ENCODE data around the gene HELZ. TPM values are rescaled to one million over a fixed set of nuclear protein-coding genes. Genes with fewer than 3 reads are reported as not detected.

The HELZ gene
- total and polyA plus RNA-seq, 2 donors (not counting 1 experiment from before 2014, with no cell fraction given) = 10.4 to 97.8 TPM

DNA sequence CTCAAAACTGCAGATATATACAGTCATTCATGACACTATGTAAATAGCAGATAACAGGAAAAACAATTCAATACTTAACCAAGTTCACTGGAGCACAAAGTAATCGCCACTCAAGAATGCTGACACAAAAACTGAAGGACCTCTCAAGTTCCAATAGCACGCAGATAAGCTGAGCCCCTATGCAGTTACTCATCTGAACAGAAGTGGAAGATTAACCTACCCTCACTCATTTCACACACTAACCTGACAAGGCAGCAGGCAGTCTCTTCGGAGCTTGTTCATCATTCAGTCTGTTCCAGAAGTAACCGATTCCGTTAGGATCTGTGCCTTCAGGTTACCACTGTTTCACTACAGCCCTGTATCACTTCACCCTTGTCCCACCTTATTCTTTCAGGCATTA, 6.0 kb downstream of the HELZ start:
- intact Hi-C loops (cut with micrococcal nuclease) = no loop called here
- ATAC-seq (ENCODE audit: low read depth) = no peak
- H3K27ac Mint-ChIP-seq = no peak overlapping the region
- no peak for TF ChIP-seq EZH2 (IDR thresholded peaks at IDR 0.05; ENCODE audit: borderline replicate concordance, insufficient read depth, low read depth, low read length, poor library complexity, severe bottlenecking)
- TF ChIP-seq, protein P1, sequence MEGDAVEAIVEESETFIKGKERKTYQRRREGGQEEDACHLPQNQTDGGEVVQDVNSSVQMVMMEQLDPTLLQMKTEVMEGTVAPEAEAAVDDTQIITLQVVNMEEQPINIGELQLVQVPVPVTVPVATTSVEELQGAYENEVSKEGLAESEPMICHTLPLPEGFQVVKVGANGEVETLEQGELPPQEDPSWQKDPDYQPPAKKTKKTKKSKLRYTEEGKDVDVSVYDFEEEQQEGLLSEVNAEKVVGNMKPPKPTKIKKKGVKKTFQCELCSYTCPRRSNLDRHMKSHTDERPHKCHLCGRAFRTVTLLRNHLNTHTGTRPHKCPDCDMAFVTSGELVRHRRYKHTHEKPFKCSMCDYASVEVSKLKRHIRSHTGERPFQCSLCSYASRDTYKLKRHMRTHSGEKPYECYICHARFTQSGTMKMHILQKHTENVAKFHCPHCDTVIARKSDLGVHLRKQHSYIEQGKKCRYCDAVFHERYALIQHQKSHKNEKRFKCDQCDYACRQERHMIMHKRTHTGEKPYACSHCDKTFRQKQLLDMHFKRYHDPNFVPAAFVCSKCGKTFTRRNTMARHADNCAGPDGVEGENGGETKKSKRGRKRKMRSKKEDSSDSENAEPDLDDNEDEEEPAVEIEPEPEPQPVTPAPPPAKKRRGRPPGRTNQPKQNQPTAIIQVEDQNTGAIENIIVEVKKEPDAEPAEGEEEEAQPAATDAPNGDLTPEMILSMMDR (IDR thresholded peaks at IDR 0.05) = no peak
- no peak for DNase-seq
- peaks cover 5 to 15% of the 10 kb centered on the region in 2 donors for H3K4me1 ChIP-seq (ENCODE audit: control insufficient read depth in 2 of 2, insufficient read depth in 2 of 2, low read length in 2 of 2)
- peaks cover 36% of the 10 kb centered on the region for H3K4me1 Mint-ChIP-seq
- H2AFZ ChIP-seq (ENCODE audit: insufficient read depth, low read depth, low read length, poor library complexity, severe bottlenecking) = no peak overlapping the region
- no peak overlapping the region for H3K4me3 ChIP-seq (ENCODE audit: control extremely low read depth in 1 of 5, extremely low read depth in 1 of 5, insufficient read depth in 1 of 5, low read depth in 2 of 5, low read length in 4 of 5)
- no peaks in the 10 kb centered on the region for H3K9me3 ChIP-seq (ENCODE audit: control extremely low read depth in 1 of 3, control insufficient read depth in 2 of 3, insufficient read depth in 1 of 3, low read length in 2 of 3)
- 83% methylated on average over 3 of the region's 5 CpGs for WGBS (ENCODE audit: insufficient coverage)
- no peak overlapping the region for H3K4me3 Mint-ChIP-seq
- no peak overlapping the region for H3K4me2 ChIP-seq (replicated peaks; ENCODE audit: low read depth, low read length, poor library complexity, severe bottlenecking)
- no peaks in the 10 kb centered on the region for H3K27me3 Mint-ChIP-seq
- no peak overlapping the region for H3K27ac ChIP-seq (ENCODE audit: low read length in 2 of 2)
- no peaks in the 10 kb centered on the region for H3K9me3 Mint-ChIP-seq (ENCODE audit: insufficient read depth)
- CTCF ChIA-PET = interaction anchor here (0.6 to 1.5 kb wide), 2 partner anchors 17 to 133 kb away, joined by 3 to 5 read pairs; no protein-coding TSS in a partner anchor
- POLR2A ChIA-PET = interaction anchor here (0.6 kb wide), 1 partner anchor 18 kb away, joined by 3 read pairs; no protein-coding TSS in a partner anchor
- H3K36me3 ChIP-seq (replicated peaks in 1 of 2; ENCODE audit: control extremely low read depth in 1 of 2, control insufficient read depth in 1 of 2, extremely low read depth in 1 of 2, insufficient read depth in 2 of 2, low read length in 1 of 2) = peaks cover 3 to 47% of the 10 kb centered on the region in 2 experiments
- H4K20me1 ChIP-seq (ENCODE audit: control insufficient read depth, insufficient read depth, low read length, poor library complexity, severe bottlenecking) = peaks cover 46% of the 10 kb centered on the region
- no peaks in the 10 kb centered on the region for H3K27me3 ChIP-seq (replicated peaks in 1 of 4; ENCODE audit: control extremely low read depth in 1 of 4, control insufficient read depth in 3 of 4, insufficient read depth in 4 of 4, low read length in 3 of 4)
- H3K79me2 ChIP-seq (ENCODE audit: control insufficient read depth, insufficient read depth, low read length) = peaks cover 87% of the 10 kb centered on the region
- no peak overlapping the region for H3K9ac ChIP-seq (ENCODE audit: low read length)

DNA sequence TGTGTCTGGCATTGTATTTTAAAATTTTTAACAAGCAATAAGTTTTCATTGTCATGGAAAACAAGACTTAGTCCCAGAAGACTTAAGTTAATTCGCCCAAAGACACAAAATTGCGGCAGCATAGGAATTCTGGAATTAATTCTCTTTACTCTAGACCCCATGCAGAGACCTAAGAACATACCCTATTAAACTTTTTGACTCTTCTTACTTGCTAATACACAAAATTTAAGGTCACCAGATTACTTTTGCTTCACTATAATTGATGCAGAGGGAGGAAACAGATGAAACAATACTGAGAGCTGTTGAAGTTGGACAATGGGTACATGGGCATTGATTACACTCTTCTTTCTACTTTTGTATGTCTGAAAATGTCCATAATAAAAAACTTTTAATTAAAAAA, 12.6 kb downstream of the HELZ start:
- Histone ChIP-seq H3K27me3 (replicated peaks in 1 of 4; ENCODE audit: control extremely low read depth in 1 of 4, control insufficient read depth in 3 of 4, insufficient read depth in 4 of 4, low read length in 3 of 4) (no peaks in the 10 kb centered on the region), H3K4me2 (replicated peaks; ENCODE audit: low read depth, low read length, poor library complexity, severe bottlenecking) (no peak overlapping the region), H4K20me1 (ENCODE audit: control insufficient read depth, insufficient read depth, low read length, poor library complexity, severe bottlenecking) (peaks cover 60% of the 10 kb centered on the region), H3K27ac (ENCODE audit: low read length in 2 of 2) (no peak overlapping the region), H3K9ac (ENCODE audit: low read length) (no peak overlapping the region), H3K9me3 (ENCODE audit: control extremely low read depth in 1 of 3, control insufficient read depth in 2 of 3, insufficient read depth in 1 of 3, low read length in 2 of 3) (no peaks in the 10 kb centered on the region), H3K79me2 (ENCODE audit: control insufficient read depth, insufficient read depth, low read length) (peaks cover 91% of the 10 kb centered on the region), H3K4me3 (ENCODE audit: control extremely low read depth in 1 of 5, extremely low read depth in 1 of 5, insufficient read depth in 1 of 5, low read depth in 2 of 5, low read length in 4 of 5) (no peak overlapping the region), H3K36me3 (replicated peaks in 1 of 2; ENCODE audit: control extremely low read depth in 1 of 2, control insufficient read depth in 1 of 2, extremely low read depth in 1 of 2, insufficient read depth in 2 of 2, low read length in 1 of 2) (peaks cover 0 to 21% of the 10 kb centered on the region in 2 experiments), H2AFZ (ENCODE audit: insufficient read depth, low read depth, low read length, poor library complexity, severe bottlenecking) (no peak overlapping the region), H3K4me1 (ENCODE audit: control insufficient read depth in 2 of 2, insufficient read depth in 2 of 2, low read length in 2 of 2) (no peaks in the 10 kb centered on the region)
- ATAC-seq (ENCODE audit: low read depth) = no peak
- intact Hi-C loops (cut with micrococcal nuclease) = no loop called here
- WGBS (ENCODE audit: insufficient coverage) = 92% methylated on average over 2 of the region's 2 CpGs
- POLR2A ChIA-PET = no interaction called here
- Mint-ChIP-seq H3K4me3 (no peak overlapping the region), H3K4me1 (peaks cover 11% of the 10 kb centered on the region), H3K27ac (no peak overlapping the region), H3K9me3 (ENCODE audit: insufficient read depth) (no peaks in the 10 kb centered on the region), H3K27me3 (no peaks in the 10 kb centered on the region)
- no peak for DNase-seq
- TF ChIP-seq, protein P1 (IDR thresholded peaks at IDR 0.05) = no peak
- TF ChIP-seq EZH2 (IDR thresholded peaks at IDR 0.05; ENCODE audit: borderline replicate concordance, insufficient read depth, low read depth, low read length, poor library complexity, severe bottlenecking) = no peak
- CTCF ChIA-PET = interaction anchor here (0.7 kb wide), 1 partner anchor 1153 kb away, joined by 3 read pairs; no protein-coding TSS in a partner anchor

Measured in B cell (primary cell).